PC-3 (cell line): ENCODE results near the gene PRUNE2.

Source experiments
- CTCF ChIP-seq: fragments of 300-600 bp; sonication (generic); conservative IDR thresholded peaks from 2 replicates; pipeline ENCODE4 v1.5.1; 2017; ENCODE audit warnings: antibody characterized with exemption, low read depth, mild to moderate bottlenecking, low read length
- EZH2 ChIP-seq: fragments of 300-600 bp; sonication (generic); IDR thresholded peaks from one replicate; pipeline ENCODE4 v1.6.1; 2017; ENCODE audit warnings: antibody characterized with exemption, mild to moderate bottlenecking, low read length; ENCODE audit not compliant: unreplicated experiment
- EZH2phosphoT487 ChIP-seq: fragments of 300-600 bp; sonication (generic); IDR thresholded peaks from 2 replicates; pipeline ENCODE4 v1.6.1; 2018; ENCODE audit warnings: mild to moderate bottlenecking, antibody characterized with exemption, low read length, borderline replicate concordance

GRCh38 chr9:76766126-76766525, 139.8 kb downstream of the PRUNE2 start:
- TF ChIP-seq CTCF: no peak
- TF ChIP-seq EZH2: no peak
- TF ChIP-seq EZH2phosphoT487: no peak
